ENCODE data around the gene ZNF90.
"Not testable (repeated sequence)": the region's sequence is repeated elsewhere in the genome, so short reads cannot be mapped to it uniquely, and the experiment has no call there.

The ZNF90 gene

DNA sequence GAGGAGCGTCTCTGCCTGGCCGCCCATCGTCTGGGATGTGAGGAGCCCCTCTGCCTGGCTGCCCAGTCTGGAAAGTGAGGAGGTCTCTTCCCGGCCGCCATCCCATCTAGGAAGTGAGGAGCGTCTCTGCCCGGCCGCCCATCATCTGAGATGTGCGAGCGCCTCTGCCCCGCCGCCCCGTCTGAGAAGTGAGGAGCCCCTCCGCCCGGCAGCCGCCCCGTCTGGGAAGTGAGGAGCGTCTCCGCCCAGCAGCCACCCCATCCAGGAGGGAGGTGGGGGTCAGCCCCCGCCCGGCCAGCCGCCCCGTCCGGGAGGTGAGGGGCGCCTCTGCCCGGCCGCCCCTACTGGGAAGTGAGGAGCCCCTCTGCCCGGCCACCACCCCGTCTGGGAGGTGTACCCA, 59.9 kb downstream of the ZNF90 start:
- not testable (repeated sequence) for H3K4me3 Mint-ChIP-seq; H3K4me1 Mint-ChIP-seq (ENCODE audit: low read depth in 2 of 2); H3K36me3 Mint-ChIP-seq (ENCODE audit: insufficient read depth); H3K9me3 Mint-ChIP-seq; H3K27me3 Mint-ChIP-seq; H3K27ac Mint-ChIP-seq; ATAC-seq (replicated peaks); DNase-seq

DNA sequence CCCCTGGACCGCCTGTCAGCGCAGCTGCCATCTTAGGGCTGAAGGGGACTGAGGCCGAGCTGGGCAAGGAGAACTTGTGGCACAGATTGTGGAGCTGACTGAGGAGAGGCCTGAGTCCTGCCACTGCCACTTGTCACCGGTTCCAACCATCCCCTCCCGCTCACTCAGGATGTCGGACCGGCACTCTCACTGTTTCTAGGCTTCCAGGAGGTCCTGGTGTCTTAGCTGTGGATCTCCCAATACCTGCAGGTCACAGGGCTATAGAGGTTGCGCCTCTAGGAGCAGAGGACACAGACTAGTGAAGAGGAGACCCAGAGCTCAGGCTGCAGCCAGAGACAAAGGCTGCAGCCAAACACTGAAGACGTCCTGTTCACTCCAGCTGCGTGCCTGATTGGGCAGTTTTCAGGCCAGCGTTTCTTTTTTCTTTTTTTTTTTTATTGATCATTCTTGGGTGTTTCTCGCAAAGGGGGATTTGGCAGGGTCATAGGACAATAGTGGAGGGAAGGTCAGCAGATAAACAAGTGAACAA, 73.9 kb downstream of the ZNF90 start:
- Mint-ChIP-seq H3K4me3 (no peak overlapping the region), H3K27me3 (peaks cover 0 to 7% of the 10 kb centered on the region in 2 donors), H3K9me3 (no peaks in the 10 kb centered on the region), H3K4me1 (ENCODE audit: low read depth in 2 of 2) (no peaks in the 10 kb centered on the region), H3K36me3 (ENCODE audit: insufficient read depth) (peaks cover 5% of the 10 kb centered on the region), H3K27ac (no peak overlapping the region)
- DNase-seq (no peak), ATAC-seq (replicated peaks) (no peak)

DNA sequence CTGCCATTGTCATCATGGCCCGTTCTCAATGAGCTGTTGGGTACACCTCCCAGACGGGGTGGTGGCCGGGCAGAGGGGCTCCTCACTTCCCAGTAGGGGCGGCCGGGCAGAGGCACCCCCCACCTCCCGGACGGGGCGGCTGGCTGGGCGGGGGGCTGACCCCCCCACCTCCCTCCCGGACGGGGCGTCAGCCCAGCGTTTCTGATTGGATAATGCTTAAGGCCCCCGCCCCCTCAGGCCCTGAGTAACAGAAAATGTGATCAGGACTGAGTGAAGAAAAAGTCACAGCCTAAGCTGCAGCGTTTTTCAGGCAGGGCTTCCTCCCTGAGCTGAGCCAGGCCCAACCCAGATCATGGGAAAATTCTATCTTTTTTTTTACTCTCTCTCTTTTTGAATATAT, 74.7 kb downstream of the ZNF90 start:
- H3K9me3 Mint-ChIP-seq; H3K36me3 Mint-ChIP-seq (ENCODE audit: insufficient read depth); H3K27ac Mint-ChIP-seq; H3K27me3 Mint-ChIP-seq; H3K4me3 Mint-ChIP-seq; ATAC-seq (replicated peaks); DNase-seq; H3K4me1 Mint-ChIP-seq (ENCODE audit: low read depth in 2 of 2): not testable (repeated sequence)

GRCh38 chr19:20153281-20153680, 75.5 kb downstream of the ZNF90 start:
- peaks cover 0 to 7% of the 10 kb centered on the region in 2 donors for H3K27me3 Mint-ChIP-seq
- DNase-seq (no peak), ATAC-seq (replicated peaks) (no peak)
- no peaks in the 10 kb centered on the region for H3K4me1 Mint-ChIP-seq (ENCODE audit: low read depth in 2 of 2)
- no peaks in the 10 kb centered on the region for H3K9me3 Mint-ChIP-seq
- H3K27ac Mint-ChIP-seq: no peak overlapping the region
- peaks cover 5% of the 10 kb centered on the region for H3K36me3 Mint-ChIP-seq (ENCODE audit: insufficient read depth)
- no peak overlapping the region for H3K4me3 Mint-ChIP-seq

DNA sequence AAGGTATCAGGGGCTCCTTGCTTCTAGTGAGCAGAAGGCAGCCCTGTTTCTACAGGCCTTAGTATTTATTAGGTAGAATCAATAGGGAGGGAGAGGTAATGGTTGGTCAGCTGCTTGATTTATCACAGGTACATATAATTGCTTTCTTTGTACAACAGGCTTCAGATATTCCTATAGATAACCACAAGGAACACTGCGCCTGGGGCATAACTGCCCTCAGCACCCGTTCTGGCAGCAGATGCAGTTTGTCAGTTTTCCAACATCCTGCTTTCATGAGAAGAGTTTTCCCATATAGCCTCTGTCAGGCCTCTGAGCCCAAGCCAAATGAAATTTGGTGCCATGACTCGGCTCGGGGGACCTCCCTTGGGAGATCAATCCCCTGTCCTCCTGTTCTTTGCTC, 76.8 kb downstream of the ZNF90 start:
- H3K4me3 Mint-ChIP-seq: no peak overlapping the region
- H3K9me3 Mint-ChIP-seq: no peaks in the 10 kb centered on the region
- H3K36me3 Mint-ChIP-seq (ENCODE audit: insufficient read depth): peaks cover 5% of the 10 kb centered on the region
- no peak for DNase-seq
- no peaks in the 10 kb centered on the region for H3K4me1 Mint-ChIP-seq (ENCODE audit: low read depth in 2 of 2)
- H3K27me3 Mint-ChIP-seq: peaks cover 0 to 7% of the 10 kb centered on the region in 2 donors
- ATAC-seq (replicated peaks): no peak
- no peak overlapping the region for H3K27ac Mint-ChIP-seq

- ATAC-seq (replicated peaks): no peak
- Mint-ChIP-seq H3K9me3 (no peaks in the 10 kb centered on the region), H3K4me1 (ENCODE audit: low read depth in 2 of 2) (peaks cover 15 to 24% of the 10 kb centered on the region in 2 donors), H3K27me3 (no peaks in the 10 kb centered on the region), H3K4me3 (peak overlapping the region in 1 of 2 donors; percentile 6), H3K36me3 (ENCODE audit: insufficient read depth) (peaks cover 5% of the 10 kb centered on the region), H3K27ac (no peak overlapping the region)
- no peak for DNase-seq
Measured at GRCh38 chr19:20162821-20163220, 85.0 kb downstream of the ZNF90 start.

DNA sequence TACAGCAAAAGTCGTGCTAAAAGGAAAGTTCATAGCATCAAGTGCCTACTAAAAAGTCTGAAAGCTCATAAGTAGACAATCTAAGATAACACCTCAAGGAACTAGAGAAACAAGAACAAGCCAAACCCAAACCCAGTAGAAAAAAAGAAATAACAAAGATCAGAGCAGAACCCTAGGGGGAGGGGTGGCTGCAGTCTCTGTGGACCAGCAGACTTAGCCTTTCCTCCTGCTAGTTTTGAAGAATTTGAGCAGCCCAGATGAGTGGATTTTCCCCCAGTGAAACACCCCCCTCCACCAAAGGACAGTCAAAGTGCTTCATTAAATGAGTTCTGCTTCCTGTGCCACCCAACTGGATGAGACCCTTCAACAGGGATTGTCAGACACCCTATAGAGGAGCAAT, 86.7 kb downstream of the ZNF90 start:
- Mint-ChIP-seq H3K4me3 (no peak overlapping the region), H3K36me3 (ENCODE audit: insufficient read depth) (peaks cover 9% of the 10 kb centered on the region), H3K27ac (no peak overlapping the region), H3K27me3 (no peaks in the 10 kb centered on the region), H3K4me1 (ENCODE audit: low read depth in 2 of 2) (peaks cover 15 to 28% of the 10 kb centered on the region in 2 donors), H3K9me3 (no peaks in the 10 kb centered on the region)
- DNase-seq (no peak), ATAC-seq (replicated peaks) (no peak)

DNA sequence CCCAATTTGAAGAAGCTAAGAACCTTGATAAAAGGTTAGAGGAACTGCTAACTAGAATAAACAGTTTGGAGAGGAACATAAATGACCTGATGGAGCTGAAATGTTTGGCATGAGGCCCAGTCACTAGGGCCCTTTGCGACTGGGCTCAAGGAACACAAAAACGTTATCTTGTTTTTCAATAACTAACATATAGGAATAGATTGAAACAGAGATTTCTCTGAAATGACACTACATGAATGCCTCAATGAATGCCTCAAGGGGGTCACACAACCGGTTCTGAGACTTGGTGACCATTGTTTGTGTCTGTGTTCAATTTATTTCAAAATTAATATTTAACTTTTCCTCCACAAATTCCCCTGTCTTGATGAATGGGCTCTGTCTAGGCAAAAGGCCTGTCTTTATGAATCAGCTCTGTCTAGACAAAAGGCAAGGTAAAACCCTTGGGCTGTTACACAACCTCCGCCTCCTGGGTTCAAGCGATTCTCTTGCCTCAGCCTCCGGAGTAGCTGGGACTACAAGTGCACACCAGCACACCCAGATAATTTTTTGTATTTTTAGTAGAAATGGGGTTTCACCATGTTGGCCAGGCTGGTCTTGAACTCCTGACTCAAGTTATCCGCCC, 88.3 kb downstream of the ZNF90 start:
- H3K27me3 Mint-ChIP-seq: no peaks in the 10 kb centered on the region
- H3K4me3 Mint-ChIP-seq: no peak overlapping the region
- ATAC-seq (replicated peaks) (no peak), DNase-seq (no peak)
- H3K27ac Mint-ChIP-seq: no peak overlapping the region
- H3K9me3 Mint-ChIP-seq: no peaks in the 10 kb centered on the region
- peaks cover 16% of the 10 kb centered on the region for H3K36me3 Mint-ChIP-seq (ENCODE audit: insufficient read depth)
- peaks cover 17 to 33% of the 10 kb centered on the region in 2 donors for H3K4me1 Mint-ChIP-seq (ENCODE audit: low read depth in 2 of 2)

DNA sequence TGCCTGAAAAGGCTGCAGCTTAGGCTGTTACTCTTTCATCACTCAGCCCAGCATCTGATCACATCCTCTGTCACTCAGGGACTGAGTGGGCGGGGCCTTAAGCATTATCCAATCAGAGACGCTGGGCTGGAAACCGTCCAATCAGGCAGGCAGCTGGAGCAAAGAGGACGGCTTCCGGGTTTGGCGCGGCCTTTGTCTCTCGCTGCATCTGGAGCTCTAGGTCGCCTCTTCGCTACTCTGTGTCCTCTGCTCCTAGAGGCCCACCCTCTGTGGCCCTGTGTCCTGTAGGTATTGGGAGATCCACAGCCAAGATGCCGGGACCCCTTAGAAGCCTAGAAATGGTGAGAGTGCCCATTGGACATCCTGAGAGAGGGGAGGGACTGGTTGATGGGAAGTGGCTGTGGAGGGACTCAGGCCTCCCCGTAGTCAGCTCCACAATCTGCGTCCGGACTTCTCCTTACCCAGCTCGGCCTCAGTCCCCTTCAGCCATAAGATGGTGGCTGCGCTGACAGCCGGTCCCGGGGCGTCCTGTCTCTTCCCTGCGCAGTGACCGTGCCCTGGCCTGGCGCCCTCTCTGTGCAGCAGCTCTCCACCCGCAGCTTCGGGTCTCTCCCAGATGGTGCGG, 89.3 kb downstream of the ZNF90 start, which contains the start of gene ZNF486:
ZNF486 (plus strand) TSS at position 195 of the 625 bp plus-strand sequence; CDS start at position 312, 117 bp downstream.
- H3K27ac Mint-ChIP-seq: peak within 1 kb of the TSS; percentile 93 to 95
- H3K4me3 Mint-ChIP-seq: peak within 1 kb of the TSS; percentile 91 to 96
- peak; percentile 97 for ATAC-seq (replicated peaks)
- H3K36me3 Mint-ChIP-seq (ENCODE audit: insufficient read depth): peaks cover 16% of the 10 kb centered on the region
- peaks cover 19 to 41% of the 10 kb centered on the region in 2 donors for H3K4me1 Mint-ChIP-seq (ENCODE audit: low read depth in 2 of 2)
- H3K9me3 Mint-ChIP-seq: no peaks in the 10 kb centered on the region
- no peaks in the 10 kb centered on the region for H3K27me3 Mint-ChIP-seq
- DNase-seq: peak; percentile 93 to 95 (median 93)

DNA sequence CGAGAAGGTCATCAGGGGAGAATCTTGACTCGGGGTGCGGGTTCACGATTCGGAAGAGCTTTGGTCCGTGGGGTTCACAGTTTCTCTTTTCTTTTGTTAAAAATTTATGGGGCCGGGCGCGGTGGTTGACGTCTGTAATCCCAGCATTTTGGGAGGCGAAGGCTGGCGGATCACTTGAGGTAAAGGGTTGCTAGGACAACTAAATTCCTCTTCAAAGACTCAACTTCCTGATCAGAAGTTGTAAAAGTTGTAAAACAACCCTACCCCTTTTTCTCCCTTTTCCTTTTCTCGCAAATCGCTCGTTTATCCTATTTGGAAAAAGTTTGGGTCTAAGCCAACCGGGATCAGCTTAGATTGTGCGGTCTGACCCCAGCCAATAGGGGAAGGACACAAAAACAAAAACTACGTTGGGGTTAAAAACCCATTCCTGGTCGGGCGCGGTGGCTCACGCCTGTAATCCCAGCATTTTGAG, 89.9 kb downstream of the ZNF90 start:
- H3K27me3 Mint-ChIP-seq: no peaks in the 10 kb centered on the region
- peaks cover 16% of the 10 kb centered on the region for H3K36me3 Mint-ChIP-seq (ENCODE audit: insufficient read depth)
- no peaks in the 10 kb centered on the region for H3K9me3 Mint-ChIP-seq
- ATAC-seq (replicated peaks) (no peak), DNase-seq (no peak)
- H3K27ac Mint-ChIP-seq: peak overlapping the region; percentile 93 to 95
- peak overlapping the region; percentile 91 to 96 for H3K4me3 Mint-ChIP-seq
- H3K4me1 Mint-ChIP-seq (ENCODE audit: low read depth in 2 of 2): peaks cover 16 to 36% of the 10 kb centered on the region in 2 donors

All from effector memory CD8-positive, alpha-beta T cell (primary cell).